GM12878 (cell line): ENCODE measurements around the gene RARA. TPM values are rescaled to one million over a fixed set of nuclear protein-coding genes. Genes with fewer than 3 reads are reported as not detected.

Experiments
- CREM ChIP-seq: IDR thresholded peaks from 2 replicates; pipeline ENCODE4 v1.6.1; 2014; ENCODE audit warnings: antibody characterized with exemption, low read depth
- MTA2 ChIP-seq: fragments of 450-650 bp; IDR thresholded peaks from 2 replicates; pipeline ENCODE4 v1.6.1; 2016; ENCODE audit warnings: low read depth, mild to moderate bottlenecking, moderate library complexity
- MYC ChIP-seq: IDR thresholded peaks from 2 replicates; pipeline ENCODE4 v1.6.1; 2011; ENCODE audit warnings: mild to moderate bottlenecking, low read length, moderate library complexity, inconsistent platforms; ENCODE audit not compliant: insufficient read depth, insufficient replicate concordance, insufficient read length, severe bottlenecking
- NR2C1 ChIP-seq: fragments of 450-650 bp; IDR thresholded peaks from 2 replicates; pipeline ENCODE4 v1.6.1; 2017; ENCODE audit warnings: antibody characterized with exemption, mild to moderate bottlenecking, moderate library complexity
- RUNX3 ChIP-seq: IDR thresholded peaks from 2 replicates; pipeline ENCODE4 v1.6.1; 2012; ENCODE audit warnings: low read length, inconsistent platforms
- SP1 ChIP-seq: IDR thresholded peaks from one replicate; pipeline ENCODE4 v1.6.1; 2011; ENCODE audit warnings: low read depth, low read length
- polyA plus RNA-seq, 11 experiments: library from polyadenylated mRNA; depleted of rRNA in 4 of 11; unstranded in 6 of 11; stranded (reverse) in 5 of 11; fragments of >200 nt; fragmentation: Nextera tagmentation in 4 of 11; fragmentation: Illumina TruSeq in 1 of 11; extraction: Ambion mirVana in 4 of 11; extraction: Trizol in 1 of 11; gene quantifications; 1 replicate in 1 of 11; 2 replicates in 10 of 11; pipeline versions ENCODE4 v1.2.1 to v1.2.3, GENCODE V29; 2011 to 2016; ENCODE audit warnings: inconsistent platforms in 2 of 11, missing spikeins in 2 of 11, low read depth in 1 of 11
- total RNA-seq, 4 experiments: library from RNA; depleted of rRNA in 3 of 4; stranded (reverse); fragments of >200 nt in 3 of 4; fragmentation: Illumina TruSeq in 1 of 4; extraction: Trizol in 1 of 4; gene quantifications; 2 replicates each; pipeline versions ENCODE4 v1.2.1 to v1.2.3, GENCODE V29; 2013 to 2021
- TF ChIP-seq, protein P1 (sequence below): fragments of 450-650 bp; IDR thresholded peaks from 2 replicates; pipeline ENCODE4 v1.6.1; 2017; ENCODE audit warnings: mild to moderate bottlenecking
- TF ChIP-seq, protein P2 (sequence below): fragments of 450-650 bp; IDR thresholded peaks from 2 replicates; pipeline ENCODE4 v1.6.1; 2016; ENCODE audit warnings: mild to moderate bottlenecking, moderate library complexity, borderline replicate concordance
- TF ChIP-seq, protein P3 (sequence below): fragments of 450-650 bp; formaldehyde crosslinking; IDR thresholded peaks from 2 replicates; pipeline ENCODE4 v1.4.0; 2022; ENCODE audit warnings: mild to moderate bottlenecking, moderate library complexity
- TF ChIP-seq, protein P4 (sequence below): fragments of 450-650 bp; IDR thresholded peaks from 2 replicates; pipeline ENCODE4 v1.6.1; 2017; ENCODE audit warnings: borderline replicate concordance
- TF ChIP-seq, protein P5 (sequence below): IDR thresholded peaks from 2 replicates; pipeline ENCODE4 v1.6.1; 2012; ENCODE audit warnings: mild to moderate bottlenecking, low read depth, low read length

The RARA gene
- total and polyA plus RNA-seq, 10 of the 15 experiments (the other 5 are each of a cell fraction or from before 2014, with no cell fraction given) = 0.13 to 33.6 (median 13.6) TPM

GRCh38 chr17:40309031-40309948, at the start of gene RARA (continued):
- TF ChIP-seq, protein P1, sequence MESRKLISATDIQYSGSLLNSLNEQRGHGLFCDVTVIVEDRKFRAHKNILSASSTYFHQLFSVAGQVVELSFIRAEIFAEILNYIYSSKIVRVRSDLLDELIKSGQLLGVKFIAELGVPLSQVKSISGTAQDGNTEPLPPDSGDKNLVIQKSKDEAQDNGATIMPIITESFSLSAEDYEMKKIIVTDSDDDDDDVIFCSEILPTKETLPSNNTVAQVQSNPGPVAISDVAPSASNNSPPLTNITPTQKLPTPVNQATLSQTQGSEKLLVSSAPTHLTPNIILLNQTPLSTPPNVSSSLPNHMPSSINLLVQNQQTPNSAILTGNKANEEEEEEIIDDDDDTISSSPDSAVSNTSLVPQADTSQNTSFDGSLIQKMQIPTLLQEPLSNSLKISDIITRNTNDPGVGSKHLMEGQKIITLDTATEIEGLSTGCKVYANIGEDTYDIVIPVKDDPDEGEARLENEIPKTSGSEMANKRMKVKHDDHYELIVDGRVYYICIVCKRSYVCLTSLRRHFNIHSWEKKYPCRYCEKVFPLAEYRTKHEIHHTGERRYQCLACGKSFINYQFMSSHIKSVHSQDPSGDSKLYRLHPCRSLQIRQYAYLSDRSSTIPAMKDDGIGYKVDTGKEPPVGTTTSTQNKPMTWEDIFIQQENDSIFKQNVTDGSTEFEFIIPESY = 0 out of 2 replicates have a peak, but pooled peaks have one; percentile 60
- peak; percentile 39 for TF ChIP-seq MTA2
- TF ChIP-seq, protein P2, sequence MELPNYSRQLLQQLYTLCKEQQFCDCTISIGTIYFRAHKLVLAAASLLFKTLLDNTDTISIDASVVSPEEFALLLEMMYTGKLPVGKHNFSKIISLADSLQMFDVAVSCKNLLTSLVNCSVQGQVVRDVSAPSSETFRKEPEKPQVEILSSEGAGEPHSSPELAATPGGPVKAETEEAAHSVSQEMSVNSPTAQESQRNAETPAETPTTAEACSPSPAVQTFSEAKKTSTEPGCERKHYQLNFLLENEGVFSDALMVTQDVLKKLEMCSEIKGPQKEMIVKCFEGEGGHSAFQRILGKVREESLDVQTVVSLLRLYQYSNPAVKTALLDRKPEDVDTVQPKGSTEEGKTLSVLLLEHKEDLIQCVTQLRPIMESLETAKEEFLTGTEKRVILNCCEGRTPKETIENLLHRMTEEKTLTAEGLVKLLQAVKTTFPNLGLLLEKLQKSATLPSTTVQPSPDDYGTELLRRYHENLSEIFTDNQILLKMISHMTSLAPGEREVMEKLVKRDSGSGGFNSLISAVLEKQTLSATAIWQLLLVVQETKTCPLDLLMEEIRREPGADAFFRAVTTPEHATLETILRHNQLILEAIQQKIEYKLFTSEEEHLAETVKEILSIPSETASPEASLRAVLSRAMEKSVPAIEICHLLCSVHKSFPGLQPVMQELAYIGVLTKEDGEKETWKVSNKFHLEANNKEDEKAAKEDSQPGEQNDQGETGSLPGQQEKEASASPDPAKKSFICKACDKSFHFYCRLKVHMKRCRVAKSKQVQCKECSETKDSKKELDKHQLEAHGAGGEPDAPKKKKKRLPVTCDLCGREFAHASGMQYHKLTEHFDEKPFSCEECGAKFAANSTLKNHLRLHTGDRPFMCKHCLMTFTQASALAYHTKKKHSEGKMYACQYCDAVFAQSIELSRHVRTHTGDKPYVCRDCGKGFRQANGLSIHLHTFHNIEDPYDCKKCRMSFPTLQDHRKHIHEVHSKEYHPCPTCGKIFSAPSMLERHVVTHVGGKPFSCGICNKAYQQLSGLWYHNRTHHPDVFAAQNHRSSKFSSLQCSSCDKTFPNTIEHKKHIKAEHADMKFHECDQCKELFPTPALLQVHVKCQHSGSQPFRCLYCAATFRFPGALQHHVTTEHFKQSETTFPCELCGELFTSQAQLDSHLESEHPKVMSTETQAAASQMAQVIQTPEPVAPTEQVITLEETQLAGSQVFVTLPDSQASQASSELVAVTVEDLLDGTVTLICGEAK = no peak
- no peak for TF ChIP-seq MYC
- TF ChIP-seq SP1 = peak; percentile 61
- TF ChIP-seq, protein P3, sequence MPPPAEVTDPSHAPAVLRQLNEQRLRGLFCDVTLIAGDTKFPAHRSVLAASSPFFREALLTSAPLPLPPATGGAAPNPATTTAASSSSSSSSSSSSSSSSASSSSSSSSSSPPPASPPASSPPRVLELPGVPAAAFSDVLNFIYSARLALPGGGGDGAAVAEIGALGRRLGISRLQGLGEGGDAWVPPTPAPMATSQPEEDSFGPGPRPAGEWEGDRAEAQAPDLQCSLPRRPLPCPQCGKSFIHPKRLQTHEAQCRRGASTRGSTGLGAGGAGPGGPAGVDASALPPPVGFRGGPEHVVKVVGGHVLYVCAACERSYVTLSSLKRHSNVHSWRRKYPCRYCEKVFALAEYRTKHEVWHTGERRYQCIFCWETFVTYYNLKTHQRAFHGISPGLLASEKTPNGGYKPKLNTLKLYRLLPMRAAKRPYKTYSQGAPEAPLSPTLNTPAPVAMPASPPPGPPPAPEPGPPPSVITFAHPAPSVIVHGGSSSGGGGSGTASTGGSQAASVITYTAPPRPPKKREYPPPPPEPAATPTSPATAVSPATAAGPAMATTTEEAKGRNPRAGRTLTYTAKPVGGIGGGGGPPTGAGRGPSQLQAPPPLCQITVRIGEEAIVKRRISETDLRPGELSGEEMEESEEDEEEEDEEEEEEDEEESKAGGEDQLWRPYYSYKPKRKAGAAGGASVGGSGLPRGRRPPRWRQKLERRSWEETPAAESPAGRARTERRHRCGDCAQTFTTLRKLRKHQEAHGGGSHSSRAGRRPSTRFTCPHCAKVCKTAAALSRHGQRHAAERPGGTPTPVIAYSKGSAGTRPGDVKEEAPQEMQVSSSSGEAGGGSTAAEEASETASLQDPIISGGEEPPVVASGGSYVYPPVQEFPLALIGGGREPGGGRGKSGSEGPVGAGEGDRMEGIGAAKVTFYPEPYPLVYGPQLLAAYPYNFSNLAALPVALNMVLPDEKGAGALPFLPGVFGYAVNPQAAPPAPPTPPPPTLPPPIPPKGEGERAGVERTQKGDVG (CRISPR knock-in tag) = no peak
- TF ChIP-seq RUNX3 = peak; percentile 17
- TF ChIP-seq NR2C1 = no peak
- TF ChIP-seq, protein P4, sequence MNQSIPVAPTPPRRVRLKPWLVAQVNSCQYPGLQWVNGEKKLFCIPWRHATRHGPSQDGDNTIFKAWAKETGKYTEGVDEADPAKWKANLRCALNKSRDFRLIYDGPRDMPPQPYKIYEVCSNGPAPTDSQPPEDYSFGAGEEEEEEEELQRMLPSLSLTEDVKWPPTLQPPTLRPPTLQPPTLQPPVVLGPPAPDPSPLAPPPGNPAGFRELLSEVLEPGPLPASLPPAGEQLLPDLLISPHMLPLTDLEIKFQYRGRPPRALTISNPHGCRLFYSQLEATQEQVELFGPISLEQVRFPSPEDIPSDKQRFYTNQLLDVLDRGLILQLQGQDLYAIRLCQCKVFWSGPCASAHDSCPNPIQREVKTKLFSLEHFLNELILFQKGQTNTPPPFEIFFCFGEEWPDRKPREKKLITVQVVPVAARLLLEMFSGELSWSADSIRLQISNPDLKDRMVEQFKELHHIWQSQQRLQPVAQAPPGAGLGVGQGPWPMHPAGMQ = no peak
- TF ChIP-seq, protein P5, sequence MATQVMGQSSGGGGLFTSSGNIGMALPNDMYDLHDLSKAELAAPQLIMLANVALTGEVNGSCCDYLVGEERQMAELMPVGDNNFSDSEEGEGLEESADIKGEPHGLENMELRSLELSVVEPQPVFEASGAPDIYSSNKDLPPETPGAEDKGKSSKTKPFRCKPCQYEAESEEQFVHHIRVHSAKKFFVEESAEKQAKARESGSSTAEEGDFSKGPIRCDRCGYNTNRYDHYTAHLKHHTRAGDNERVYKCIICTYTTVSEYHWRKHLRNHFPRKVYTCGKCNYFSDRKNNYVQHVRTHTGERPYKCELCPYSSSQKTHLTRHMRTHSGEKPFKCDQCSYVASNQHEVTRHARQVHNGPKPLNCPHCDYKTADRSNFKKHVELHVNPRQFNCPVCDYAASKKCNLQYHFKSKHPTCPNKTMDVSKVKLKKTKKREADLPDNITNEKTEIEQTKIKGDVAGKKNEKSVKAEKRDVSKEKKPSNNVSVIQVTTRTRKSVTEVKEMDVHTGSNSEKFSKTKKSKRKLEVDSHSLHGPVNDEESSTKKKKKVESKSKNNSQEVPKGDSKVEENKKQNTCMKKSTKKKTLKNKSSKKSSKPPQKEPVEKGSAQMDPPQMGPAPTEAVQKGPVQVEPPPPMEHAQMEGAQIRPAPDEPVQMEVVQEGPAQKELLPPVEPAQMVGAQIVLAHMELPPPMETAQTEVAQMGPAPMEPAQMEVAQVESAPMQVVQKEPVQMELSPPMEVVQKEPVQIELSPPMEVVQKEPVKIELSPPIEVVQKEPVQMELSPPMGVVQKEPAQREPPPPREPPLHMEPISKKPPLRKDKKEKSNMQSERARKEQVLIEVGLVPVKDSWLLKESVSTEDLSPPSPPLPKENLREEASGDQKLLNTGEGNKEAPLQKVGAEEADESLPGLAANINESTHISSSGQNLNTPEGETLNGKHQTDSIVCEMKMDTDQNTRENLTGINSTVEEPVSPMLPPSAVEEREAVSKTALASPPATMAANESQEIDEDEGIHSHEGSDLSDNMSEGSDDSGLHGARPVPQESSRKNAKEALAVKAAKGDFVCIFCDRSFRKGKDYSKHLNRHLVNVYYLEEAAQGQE = no peak
- peak; percentile 36; the same call in 1 of the 2 replicates for TF ChIP-seq CREM
